ENCODE measurements around the gene GPAT2. TPM values are rescaled to one million over a fixed set of nuclear protein-coding genes. Genes with fewer than 3 reads are reported as not detected.
"Not testable (repeated sequence)": the region's sequence is repeated elsewhere in the genome, so short reads cannot be mapped to it uniquely, and the experiment has no call there.

The GPAT2 gene
- total and polyA plus RNA-seq, 11 donors: 1.7 to 20.2 (median 5.5) TPM

DNA sequence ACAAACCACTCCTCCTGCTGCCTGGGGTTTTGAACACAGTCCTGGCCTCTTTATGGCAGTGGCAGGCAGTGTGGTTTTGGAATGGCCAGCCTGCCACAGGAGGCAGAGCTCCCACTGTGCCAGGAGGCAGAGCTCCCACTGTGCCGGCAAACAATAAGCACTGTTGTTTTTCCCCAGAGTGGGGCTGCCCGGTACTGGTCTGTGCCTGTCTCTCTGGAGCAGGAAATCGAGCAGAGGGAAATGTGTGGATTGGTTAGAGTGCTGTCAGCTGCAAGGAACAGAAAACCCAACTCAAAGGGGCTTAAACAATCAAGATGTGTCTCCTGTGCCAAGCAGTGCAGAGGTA, 15.2 kb upstream of the GPAT2 start:
- no CpG with 5 or more reads among the region's 3 CpGs for WGBS, 4 donors
- peak in 3 of 4 donors; percentile 10 to 36 (median 33) for ATAC-seq
- H3K27ac ChIP-seq; H3K36me3 ChIP-seq; H3K27me3 ChIP-seq; H3K4me1 ChIP-seq; H3K9me3 ChIP-seq; intact Hi-C loops (cut with DNase I); DNase-seq; H3K4me3 ChIP-seq: not testable (repeated sequence)

DNA sequence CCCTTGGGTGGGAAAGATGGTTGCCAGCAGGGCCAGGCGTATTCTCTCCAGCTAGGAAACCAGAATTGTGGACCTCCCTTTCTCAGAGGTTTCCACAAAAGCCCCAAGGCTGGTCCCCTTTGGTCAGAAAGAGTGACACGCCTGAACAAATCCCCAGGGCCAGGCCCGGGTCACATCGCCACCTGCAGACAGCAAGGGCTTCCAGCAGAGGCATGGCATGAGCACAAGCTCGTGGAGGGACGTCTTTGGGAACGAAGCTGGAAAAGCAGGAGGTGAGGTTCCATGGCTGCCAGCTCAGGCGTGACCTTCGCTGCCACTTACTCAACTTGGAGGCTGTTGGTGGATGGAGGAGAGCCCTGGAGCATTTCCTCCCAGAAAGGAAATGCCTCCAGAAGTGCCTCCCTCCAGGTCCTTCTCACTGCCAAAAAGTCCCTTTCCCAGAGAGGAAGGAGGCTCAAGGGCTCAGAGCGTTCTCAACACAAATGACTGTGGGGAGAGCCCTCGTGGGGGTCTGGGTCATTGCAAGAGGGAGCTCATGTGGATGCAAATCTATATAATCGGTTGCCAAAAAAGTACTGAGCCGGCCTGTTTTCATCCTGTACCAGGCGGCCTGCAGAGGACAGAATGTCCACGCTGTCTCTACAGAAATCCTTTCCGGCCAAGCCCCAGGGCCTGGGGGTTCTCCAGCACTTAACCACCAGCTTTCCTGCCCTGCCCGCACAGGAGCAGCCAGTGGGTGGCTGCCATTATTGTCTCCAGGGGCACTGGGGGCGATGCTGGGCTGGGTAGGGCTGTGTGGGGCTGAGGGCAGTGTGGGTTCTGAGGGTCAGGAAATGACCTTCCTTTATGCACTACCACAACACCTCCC, 14.6 kb upstream of the GPAT2 start:
- intact Hi-C loops (cut with DNase I): not testable (repeated sequence)
- 21 to 88% (median 38%) methylated on average over 3 to 11 of the region's 18 CpGs for WGBS, 4 donors

DNA sequence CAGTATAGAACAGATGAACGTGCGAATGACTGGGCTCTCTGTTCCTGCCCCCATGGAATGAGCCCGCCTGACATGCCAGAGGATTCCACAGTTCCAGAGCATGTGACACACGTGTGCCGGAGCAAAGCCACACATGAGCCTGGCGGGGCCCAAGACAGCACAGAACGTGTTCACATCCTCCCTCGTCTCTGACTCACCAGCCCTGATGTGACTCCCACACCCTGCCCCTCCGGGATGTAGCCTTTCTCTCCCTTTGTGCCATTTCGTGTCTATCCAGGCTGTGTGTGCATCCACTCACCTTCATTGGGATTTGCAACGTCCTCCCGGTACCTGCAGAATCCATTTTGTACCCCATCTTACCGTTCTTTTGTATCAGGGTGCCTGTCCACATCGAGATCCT, 838 bp upstream of the GPAT2 start:
- H3K9me3 ChIP-seq; H3K4me1 ChIP-seq; ATAC-seq; H3K27ac ChIP-seq; H3K36me3 ChIP-seq; H3K4me3 ChIP-seq; intact Hi-C loops (cut with DNase I); DNase-seq; H3K27me3 ChIP-seq: not testable (repeated sequence)
- no CpG with 5 or more reads among the region's 14 CpGs for WGBS, 4 donors

More for the DNA sequence above, 14.6 kb upstream of the GPAT2 start:
- H3K36me3 ChIP-seq, H3K27me3 ChIP-seq, H3K9me3 ChIP-seq, H3K4me1 ChIP-seq, H3K27ac ChIP-seq, H3K4me3 ChIP-seq, DNase-seq: not testable (repeated sequence)
- peak; percentile 54 to 63 (median 62) for ATAC-seq

DNA sequence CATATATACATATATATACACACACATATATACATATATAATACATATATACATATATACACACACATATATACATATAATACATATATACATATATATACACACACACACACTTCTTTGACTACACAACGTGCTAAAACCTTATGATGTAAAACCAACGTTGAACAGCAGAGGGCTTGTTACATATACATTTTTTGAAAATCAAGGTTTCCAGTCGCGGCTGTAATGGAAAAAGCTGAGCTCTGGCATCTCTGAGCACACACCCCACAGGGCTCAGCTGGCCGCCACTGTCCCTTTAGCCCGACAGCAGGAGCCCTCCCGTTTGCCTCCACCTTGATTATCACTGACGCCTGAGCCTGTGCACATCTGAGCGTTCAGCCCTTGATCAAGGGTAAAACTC, 719 bp downstream of the GPAT2 start:
- H3K9me3 ChIP-seq; H3K36me3 ChIP-seq; intact Hi-C loops (cut with DNase I); H3K27me3 ChIP-seq; H3K27ac ChIP-seq; DNase-seq; H3K4me1 ChIP-seq; H3K4me3 ChIP-seq; ATAC-seq: not testable (repeated sequence)
- 11 to 43% methylated on average over 1 of the region's 9 CpGs; no CpG with 5 or more reads in 2 of the 4 donors for WGBS, 4 donors

DNA sequence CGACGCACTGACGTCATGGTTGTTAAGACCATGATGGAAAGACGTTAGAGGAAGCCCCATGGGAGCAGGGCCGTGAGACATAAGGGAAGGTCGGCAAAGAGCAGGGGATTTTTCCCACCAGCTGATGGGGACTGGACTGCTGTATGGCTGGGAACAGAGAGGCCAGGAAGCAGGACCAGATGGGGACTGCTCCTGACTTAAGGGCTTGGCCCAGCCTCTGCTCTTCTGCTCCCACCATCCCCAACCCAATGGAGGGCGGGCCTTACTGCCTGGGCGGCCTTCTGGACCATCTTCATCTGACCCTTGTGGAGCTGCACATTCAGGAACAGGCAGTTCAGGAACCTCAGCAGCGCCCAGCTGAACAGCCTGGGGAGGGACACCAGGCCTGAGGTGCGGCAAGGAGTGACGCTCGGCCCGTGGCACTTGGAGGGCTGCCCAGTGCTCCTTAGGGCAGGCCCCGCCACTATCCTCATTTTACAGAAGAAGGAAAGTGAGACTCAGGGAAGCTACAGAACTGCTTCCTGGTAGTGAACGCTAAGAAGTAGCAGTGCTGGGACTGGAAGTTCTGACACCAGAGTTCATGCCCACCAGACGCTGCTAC, 6.9 kb downstream of the GPAT2 start:
- WGBS, 4 donors: no CpG with 5 or more reads among the region's 16 CpGs
- not testable (repeated sequence) for H3K4me1 ChIP-seq, H3K27ac ChIP-seq, H3K9me3 ChIP-seq, H3K27me3 ChIP-seq, H3K4me3 ChIP-seq, DNase-seq, H3K36me3 ChIP-seq
- intact Hi-C loops (cut with DNase I): loop anchor here in 2 of 10 donors (10.0 kb wide), 2 partner anchors 87 to 147 kb away; partner anchors contain the start of gene ADRA2B (in 2 of the 2)
- peak in 2 of 4 donors; percentile 42 to 53 for ATAC-seq

DNA sequence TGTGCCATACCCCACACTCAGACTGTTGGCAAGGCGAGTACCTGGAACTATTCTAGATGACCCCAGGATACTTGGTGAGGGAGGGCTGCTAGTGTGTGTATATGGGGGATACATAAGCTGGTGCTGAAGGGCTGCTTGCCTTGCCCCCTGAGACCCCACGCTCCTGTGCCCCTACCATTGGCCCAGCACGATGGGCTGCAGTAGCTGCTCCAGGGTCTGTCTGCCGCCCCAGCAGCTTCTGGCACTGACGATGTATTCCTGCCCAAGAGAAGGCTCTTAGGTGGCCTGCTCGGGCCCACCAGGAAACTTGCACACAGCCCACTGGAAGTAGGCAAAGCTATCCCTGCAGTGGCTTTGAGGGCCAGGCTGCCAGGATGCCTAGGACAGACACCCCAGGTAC, 9.0 kb downstream of the GPAT2 start:
- H3K27ac ChIP-seq, DNase-seq, H3K36me3 ChIP-seq, H3K9me3 ChIP-seq, H3K27me3 ChIP-seq, H3K4me1 ChIP-seq, ATAC-seq: not testable (repeated sequence)
- peak overlapping the region in 1 of 12 donors; percentile 11 for H3K4me3 ChIP-seq
- 90 to 98% (median 94%) methylated on average over 5 to 6 of the region's 6 CpGs for WGBS, 4 donors
- intact Hi-C loops (cut with DNase I): loop anchor here in 2 of 10 donors (10.0 kb wide), 2 partner anchors 89 to 149 kb away; partner anchors contain the start of gene ADRA2B (in 2 of the 2)

DNA sequence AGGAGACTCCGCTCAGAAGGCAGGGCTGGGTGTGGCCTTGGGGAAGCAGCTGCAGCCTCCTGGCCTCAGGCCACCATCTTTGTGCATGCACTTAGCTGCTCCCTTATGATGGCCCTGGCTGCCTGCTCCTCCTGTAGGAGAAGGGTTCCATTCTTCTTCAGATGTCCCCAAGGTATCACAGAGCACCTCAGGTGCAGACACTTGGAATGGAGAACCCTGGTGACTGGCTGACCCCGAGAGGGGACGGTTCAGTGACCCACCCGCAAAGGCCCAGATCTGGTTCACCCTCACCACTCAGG, 9.6 kb downstream of the GPAT2 start:
- Histone ChIP-seq H3K36me3 (peaks cover 0 to 7% (median 0%) of the 10 kb centered on the region in 9 donors), H3K27ac (peak overlapping the region in 1 of 12 donors; percentile 33), H3K9me3 (no peaks in the 10 kb centered on the region), H3K4me3 (peak overlapping the region in 1 of 12 donors; percentile 22), H3K27me3 (no peaks in the 10 kb centered on the region), H3K4me1 (peaks cover 0 to 6% (median 0%) of the 10 kb centered on the region in 12 donors)
- TF ChIP-seq, protein P1, sequence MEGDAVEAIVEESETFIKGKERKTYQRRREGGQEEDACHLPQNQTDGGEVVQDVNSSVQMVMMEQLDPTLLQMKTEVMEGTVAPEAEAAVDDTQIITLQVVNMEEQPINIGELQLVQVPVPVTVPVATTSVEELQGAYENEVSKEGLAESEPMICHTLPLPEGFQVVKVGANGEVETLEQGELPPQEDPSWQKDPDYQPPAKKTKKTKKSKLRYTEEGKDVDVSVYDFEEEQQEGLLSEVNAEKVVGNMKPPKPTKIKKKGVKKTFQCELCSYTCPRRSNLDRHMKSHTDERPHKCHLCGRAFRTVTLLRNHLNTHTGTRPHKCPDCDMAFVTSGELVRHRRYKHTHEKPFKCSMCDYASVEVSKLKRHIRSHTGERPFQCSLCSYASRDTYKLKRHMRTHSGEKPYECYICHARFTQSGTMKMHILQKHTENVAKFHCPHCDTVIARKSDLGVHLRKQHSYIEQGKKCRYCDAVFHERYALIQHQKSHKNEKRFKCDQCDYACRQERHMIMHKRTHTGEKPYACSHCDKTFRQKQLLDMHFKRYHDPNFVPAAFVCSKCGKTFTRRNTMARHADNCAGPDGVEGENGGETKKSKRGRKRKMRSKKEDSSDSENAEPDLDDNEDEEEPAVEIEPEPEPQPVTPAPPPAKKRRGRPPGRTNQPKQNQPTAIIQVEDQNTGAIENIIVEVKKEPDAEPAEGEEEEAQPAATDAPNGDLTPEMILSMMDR (IDR thresholded peaks at IDR 0.05): no peak
- TF ChIP-seq POLR2A (IDR thresholded peaks at IDR 0.05): no peak
- 84 to 93% (median 88%) methylated on average over 4 of the region's 4 CpGs for WGBS, 4 donors
- intact Hi-C loops (cut with DNase I): loop anchor here in 2 of 10 donors (10.0 kb wide), 2 partner anchors 90 to 150 kb away; partner anchors contain the start of gene ADRA2B (in 2 of the 2)
- DNase-seq (peak in 1 of 5 donors; percentile 52), ATAC-seq (no peak)

Data from heart left ventricle (tissue), 16 donors.